ENCODE measurements around the gene CLN5.

GRCh38 chr13:76971215-76971614 is 20.7 kb upstream of the CLN5 start:
- TF ChIP-seq CTCF (IDR thresholded peaks at IDR 0.05; ENCODE audit: low read depth, low read length): no peak
- TF ChIP-seq EZH2phosphoT487 (IDR thresholded peaks at IDR 0.05; ENCODE audit: low read depth): no peak

Data from OCI-LY3 (cell line).